CD4-positive, alpha-beta T cell treated with Interleukin-4 for 1 hour (primary cell): ENCODE measurements around the gene MFN1.

Experiments
- DNase-seq, 2 donors: peaks; one replicate each; pipeline ENCODE4 v3.0.0-alpha.2; 2020 to 2022

MFN1 gene

GRCh38 chr3:179348325-179349013 is 960 bp downstream of the MFN1 start:
- DNase-seq = peak in 1 of 2 donors; percentile 17

- DNase-seq = no peak
These were observed 8.5 kb downstream of the MFN1 start for GRCh38 chr3:179355996-179356395.

GRCh38 chr3:179363332-179363731 is 15.8 kb downstream of the MFN1 start:
- no peak for DNase-seq

GRCh38 chr3:179369621-179370020 is 22.1 kb downstream of the MFN1 start:
- no peak for DNase-seq

GRCh38 chr3:179373938-179374337 is 26.4 kb downstream of the MFN1 start:
- DNase-seq = no peak

GRCh38 chr3:179375091-179375999 is 27.8 kb downstream of the MFN1 start:
- DNase-seq = no peak

- DNase-seq = no peak
These were observed 29.0 kb downstream of the MFN1 start for GRCh38 chr3:179376474-179376873.

GRCh38 chr3:179391906-179392305 is 44.4 kb downstream of the MFN1 start:
- DNase-seq = no peak

- DNase-seq = no peak
These were observed 51.2 kb downstream of the MFN1 start for GRCh38 chr3:179398574-179399231.

- no peak for DNase-seq
These were observed 54.1 kb downstream of the MFN1 start for GRCh38 chr3:179401561-179401960.

GRCh38 chr3:179402963-179403362 is 55.5 kb downstream of the MFN1 start:
- no peak for DNase-seq

- DNase-seq = no peak
These were observed 56.8 kb downstream of the MFN1 start for GRCh38 chr3:179404307-179404706.

GRCh38 chr3:179410331-179410730 is 62.8 kb downstream of the MFN1 start:
- DNase-seq = no peak

GRCh38 chr3:179410999-179411398 is 63.5 kb downstream of the MFN1 start:
- DNase-seq = no peak

GRCh38 chr3:179414804-179415203 is 67.3 kb downstream of the MFN1 start:
- DNase-seq = no peak

GRCh38 chr3:179415377-179415776 is 67.9 kb downstream of the MFN1 start:
- no peak for DNase-seq

GRCh38 chr3:179416681-179417080 is 69.2 kb downstream of the MFN1 start:
- no peak for DNase-seq

- DNase-seq = no peak
These were observed 71.1 kb downstream of the MFN1 start for GRCh38 chr3:179418610-179419009.

- DNase-seq = no peak
These were observed 74.0 kb downstream of the MFN1 start for GRCh38 chr3:179421500-179421899.

GRCh38 chr3:179425075-179425474 is 77.6 kb downstream of the MFN1 start:
- DNase-seq = no peak

- no peak for DNase-seq
These were observed 81.5 kb downstream of the MFN1 start for GRCh38 chr3:179428876-179429548.

GRCh38 chr3:179430277-179430870 is 82.9 kb downstream of the MFN1 start:
- DNase-seq = no peak

- DNase-seq = no peak
These were observed 84.5 kb downstream of the MFN1 start for GRCh38 chr3:179432021-179432420.
